Esophagus squamous epithelium (tissue), 4 donors: ENCODE results near the gene TNFRSF13B.

ENCODE experiments used
- CTCF ChIP-seq, 6 experiments: fragments of 450-650 bp in 4 of 6; fragments of 200-600 bp in 2 of 6; sonication (generic) in 2 of 6; IDR thresholded peaks; one replicate each; pipeline ENCODE4 v1.5.1; 2016 to 2019; ENCODE audit warnings: antibody characterized with exemption in 6 of 6, mild to moderate bottlenecking in 4 of 6, moderate library complexity in 4 of 6
- POLR2A ChIP-seq, 4 donors: fragments of 450-650 bp; IDR thresholded peaks; one replicate each; pipeline ENCODE4 v1.6.1; 2017; ENCODE audit warnings: antibody characterized with exemption in 4 of 4, mild to moderate bottlenecking in 4 of 4, moderate library complexity in 3 of 4

GRCh38 chr17:16941072-16942036 lies 30.6 kb downstream of the TNFRSF13B start:
- TF ChIP-seq POLR2A (IDR thresholded peaks at IDR 0.05) (no peak), CTCF (IDR thresholded peaks at IDR 0.05) (no peak)
